ENCODE results near the gene TNRC6A. TPM values are rescaled to one million over a fixed set of nuclear protein-coding genes. Genes with fewer than 3 reads are reported as not detected.
"Not testable (repeated sequence)": the region's sequence is repeated elsewhere in the genome, so short reads cannot be mapped to it uniquely, and the experiment has no call there.

TNRC6A gene
- polyA plus RNA-seq (2013, experiment 1 of 2; ENCODE audit: insufficient read length): 28.5 TPM
- polyA plus RNA-seq (2013, experiment 2 of 2; ENCODE audit: insufficient read length): 26.0 TPM

- peak; percentile 91 for DNase-seq
Measured at GRCh38 chr16:24729243-24729950, at the start of gene TNRC6A. Gene TNRC6A, plus strand, starts transcription at chr16:24729651. Its CDS starts 191 bp downstream, at chr16:24729842.

DNA sequence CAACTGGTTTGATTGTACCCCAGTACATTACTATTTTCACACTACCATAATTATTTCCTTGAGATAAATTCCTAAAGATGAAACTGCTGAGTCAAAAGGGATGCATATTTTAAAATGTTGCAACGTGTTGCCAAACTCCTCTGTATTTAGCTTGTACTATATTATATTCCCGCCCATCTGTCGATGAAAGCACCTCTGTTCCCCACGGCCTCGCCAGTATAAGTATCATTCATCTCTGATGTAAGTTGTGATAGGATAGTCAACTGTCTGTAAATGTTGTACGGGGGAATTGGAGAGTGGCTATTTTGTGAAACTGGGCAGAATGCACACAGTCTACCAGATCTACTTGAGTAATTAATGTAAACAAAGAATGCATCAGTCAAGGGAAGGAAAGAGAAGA lies 47.7 kb upstream of the TNRC6A start:
- DNase-seq: peak; percentile 29

GRCh38 chr16:24683250-24683649 lies 46.2 kb upstream of the TNRC6A start:
- DNase-seq: no peak

DNA sequence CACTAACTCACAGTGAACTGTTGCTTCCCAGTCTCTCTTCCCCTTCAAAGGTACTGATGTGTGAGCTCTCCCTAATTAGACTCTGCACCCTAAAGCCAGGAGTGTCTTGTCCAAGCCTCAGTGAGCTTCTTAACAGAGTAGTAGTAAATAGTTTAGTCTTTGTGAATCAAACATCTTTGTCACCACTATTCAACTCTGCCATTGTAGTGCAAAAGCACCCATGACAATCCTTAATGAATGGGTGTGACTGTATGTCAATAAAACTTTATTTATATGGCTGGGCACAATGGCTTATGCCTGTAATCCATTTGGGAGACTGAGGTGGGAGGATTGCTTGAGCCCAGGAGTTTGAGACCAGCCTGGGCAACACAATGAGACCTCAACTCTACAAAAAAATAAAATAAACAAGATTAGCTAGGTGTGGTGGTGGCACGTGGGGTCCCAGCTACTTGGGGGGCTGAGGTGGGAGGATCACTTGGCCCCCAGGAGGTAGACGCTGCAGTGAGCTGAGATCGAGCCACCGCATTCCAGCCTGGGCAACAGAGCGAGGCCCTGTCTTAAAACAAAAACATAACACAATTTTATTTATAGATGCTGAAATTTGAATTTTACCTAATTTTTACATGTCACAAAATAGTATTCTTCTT lies 45.5 kb upstream of the TNRC6A start:
- DNase-seq: no peak

DNA sequence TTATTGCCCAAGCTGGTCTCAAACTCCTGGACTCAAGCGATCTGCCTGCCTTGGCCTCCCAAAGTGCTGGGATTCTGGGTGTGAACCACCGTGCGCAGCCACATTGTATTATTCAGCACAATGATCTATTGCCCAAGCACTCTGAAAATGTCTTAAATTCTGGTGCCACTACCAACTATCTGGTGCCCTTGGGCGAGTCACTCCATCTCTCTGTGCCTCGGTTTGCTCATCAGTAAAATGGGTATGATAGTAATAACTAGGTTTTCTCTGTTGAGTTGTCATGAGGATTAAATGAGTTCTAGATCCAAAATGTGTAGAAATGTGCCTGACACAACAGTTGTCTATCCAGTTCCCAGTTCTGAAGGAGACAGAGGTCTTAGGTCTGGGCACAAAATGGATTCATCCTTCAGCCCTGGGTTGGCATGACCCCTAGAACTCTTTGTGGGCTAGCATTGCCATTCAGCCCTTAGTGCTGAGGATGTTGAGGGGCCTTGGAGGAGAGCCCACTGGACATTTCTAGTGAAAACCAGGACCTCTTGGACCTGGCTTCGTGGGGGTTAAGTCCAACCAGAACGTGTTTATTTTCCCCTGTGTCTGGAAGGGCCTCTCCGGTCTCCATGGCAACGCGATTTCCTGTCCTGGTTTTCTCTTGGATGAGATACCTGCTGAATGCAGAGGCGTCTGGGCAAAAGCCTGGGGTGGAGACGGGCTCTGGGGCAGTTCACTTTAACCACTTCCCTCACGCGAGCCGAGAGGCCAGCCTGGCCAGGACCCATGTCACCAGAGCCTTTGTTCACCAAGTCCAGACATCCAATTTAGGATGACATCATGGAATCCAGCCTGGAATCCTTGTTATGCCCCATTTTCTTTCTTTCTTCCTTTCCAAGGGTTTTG lies 43.7 kb upstream of the TNRC6A start:
- peak; percentile 79 for DNase-seq

GRCh38 chr16:24686678-24687077 lies 42.8 kb upstream of the TNRC6A start:
- no peak for DNase-seq

DNA sequence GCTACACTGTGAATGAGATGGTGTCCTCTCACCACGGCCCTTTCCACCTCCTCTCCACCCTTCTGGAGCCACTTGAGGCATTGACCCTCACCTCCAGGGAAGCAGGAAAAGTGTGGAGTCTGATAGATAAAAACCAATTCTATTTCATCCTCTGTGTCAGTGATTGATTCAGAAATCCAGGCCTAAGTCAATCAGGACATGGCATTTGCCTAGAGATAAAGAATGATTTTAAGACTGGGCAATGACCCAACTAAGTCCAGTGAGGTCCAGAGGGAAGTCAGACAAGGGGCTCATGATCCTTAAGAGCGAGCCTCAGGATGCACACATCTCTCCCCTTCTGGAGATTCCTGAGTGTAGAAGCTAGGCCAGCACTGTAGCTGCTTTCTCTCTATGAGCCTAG lies 41.1 kb upstream of the TNRC6A start:
- no peak for DNase-seq

DNA sequence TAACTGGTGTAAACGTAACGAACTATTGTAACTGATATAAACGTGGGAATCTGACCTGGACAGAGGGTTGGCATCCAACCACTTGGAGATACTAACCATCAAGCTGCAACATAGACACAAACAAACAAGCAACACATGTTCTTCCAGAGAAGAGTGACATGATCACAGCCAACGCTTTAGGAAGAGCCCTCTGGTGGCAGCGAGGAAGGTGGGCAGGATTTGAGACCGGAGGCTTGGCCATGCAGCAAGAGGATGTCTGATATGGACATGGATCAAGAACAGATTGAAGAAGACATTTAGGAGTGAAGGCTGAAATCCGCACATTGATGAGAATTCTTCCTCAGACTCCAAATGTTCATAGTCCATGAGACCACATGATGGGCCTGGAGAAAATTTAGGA lies 40.3 kb upstream of the TNRC6A start:
- DNase-seq: peak; percentile 61

DNA sequence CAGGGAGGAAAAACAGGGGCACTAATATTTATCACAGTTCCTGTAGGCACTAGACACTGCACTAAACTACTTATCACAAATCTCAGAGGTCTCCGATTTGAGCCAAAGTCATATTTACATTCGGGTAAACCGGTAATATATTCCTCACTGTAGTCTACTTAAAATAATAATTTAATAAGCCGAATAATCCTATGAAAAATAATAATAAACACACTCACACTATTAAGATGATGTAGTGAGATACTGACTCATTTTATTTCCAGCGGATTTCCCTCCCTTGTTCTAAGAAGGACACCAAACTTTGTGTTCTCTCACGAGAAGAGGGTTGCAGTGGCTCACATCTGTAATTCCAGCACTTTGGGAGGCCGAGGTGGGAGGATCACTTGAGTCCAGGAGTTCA lies 36.6 kb upstream of the TNRC6A start:
- DNase-seq: no peak

GRCh38 chr16:24694931-24695330 lies 34.5 kb upstream of the TNRC6A start:
- DNase-seq: no peak

GRCh38 chr16:24696699-24697098 lies 32.8 kb upstream of the TNRC6A start:
- no peak for DNase-seq

DNA sequence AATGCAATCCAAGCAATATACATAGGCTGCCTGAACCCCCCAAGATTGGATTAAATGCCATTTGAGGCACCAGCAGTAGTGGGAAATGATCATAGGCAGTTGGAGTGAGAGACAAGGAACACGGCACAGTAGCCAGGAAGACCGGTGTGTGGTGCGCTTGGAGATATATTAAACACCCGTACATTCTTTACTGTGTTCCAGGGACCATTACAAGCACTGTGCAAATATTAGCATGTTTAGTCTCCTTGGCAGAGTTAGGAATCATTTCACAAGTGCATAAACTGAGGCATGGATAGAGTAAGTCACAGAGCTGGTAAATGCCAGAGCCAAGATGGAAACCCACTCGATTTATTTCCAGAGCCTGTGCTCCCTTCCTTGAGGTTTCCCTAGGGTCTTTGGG lies 31.1 kb upstream of the TNRC6A start:
- no peak for DNase-seq

DNA sequence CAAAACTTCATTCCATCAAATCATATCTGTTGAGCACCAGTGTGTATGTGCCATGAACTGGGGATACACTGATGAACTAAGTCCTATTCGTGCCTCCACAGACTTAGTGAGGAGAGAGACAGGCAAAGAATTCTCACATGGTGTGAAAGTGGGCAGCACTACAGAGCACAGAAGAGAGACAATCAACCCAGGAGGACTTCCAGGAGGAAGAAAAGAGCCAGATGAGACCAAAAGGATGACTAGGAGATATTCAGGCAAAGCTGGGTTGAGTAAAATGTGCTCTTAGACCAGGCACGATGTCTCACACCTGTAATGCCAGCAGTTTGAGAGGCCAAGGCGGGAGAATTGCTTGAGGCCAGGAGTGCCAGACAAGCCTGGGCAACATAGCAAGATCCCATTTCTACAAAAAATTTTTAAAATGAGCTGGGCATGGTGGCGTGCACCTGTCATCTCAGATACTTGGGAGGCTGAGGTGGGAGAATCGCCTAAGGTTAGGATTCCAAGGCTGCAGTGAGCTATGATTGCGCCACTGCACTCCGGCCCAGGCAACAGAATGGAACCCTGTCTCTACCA lies 30.2 kb upstream of the TNRC6A start:
- no peak for DNase-seq

DNA sequence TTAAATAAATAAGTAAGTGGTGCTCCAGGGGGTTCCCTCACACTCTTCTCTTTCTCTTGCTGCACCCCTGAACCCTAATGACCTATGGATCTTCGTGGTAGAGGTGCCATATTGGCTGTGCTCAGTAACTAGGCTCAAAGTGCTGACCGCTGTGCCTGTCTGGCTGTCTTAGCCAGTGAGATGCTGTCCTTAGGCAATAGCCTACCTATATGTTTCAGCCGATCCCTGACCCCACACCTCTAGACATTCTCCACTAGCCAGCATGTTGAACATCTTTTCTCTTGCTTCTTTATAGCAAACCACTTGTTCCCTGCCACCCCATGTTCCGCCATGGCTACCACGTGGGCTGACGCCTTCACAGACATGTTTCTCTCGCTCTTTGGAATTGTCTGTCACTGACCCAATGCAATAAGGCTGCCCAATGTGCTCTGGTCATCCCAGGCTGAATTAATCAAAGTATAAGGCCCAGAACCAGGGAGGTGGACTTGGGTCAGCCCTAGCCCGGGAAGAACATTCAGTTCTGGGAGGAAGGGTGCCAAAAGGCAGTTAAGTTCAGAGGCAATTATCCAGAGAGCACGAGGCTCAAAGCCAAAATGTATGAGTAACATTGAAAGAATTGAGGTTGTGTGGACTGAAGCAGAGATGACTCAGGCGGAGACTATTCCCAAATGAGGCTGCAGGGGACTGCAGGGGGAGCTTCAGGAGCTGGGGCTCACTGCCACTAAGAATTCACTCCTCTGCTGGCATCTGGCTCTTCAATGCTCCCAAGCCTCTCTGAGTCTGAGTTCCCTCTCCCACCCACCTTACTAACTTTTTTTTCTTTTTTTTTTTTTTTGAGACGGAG lies 28.7 kb upstream of the TNRC6A start:
- DNase-seq: peak; percentile 99

DNA sequence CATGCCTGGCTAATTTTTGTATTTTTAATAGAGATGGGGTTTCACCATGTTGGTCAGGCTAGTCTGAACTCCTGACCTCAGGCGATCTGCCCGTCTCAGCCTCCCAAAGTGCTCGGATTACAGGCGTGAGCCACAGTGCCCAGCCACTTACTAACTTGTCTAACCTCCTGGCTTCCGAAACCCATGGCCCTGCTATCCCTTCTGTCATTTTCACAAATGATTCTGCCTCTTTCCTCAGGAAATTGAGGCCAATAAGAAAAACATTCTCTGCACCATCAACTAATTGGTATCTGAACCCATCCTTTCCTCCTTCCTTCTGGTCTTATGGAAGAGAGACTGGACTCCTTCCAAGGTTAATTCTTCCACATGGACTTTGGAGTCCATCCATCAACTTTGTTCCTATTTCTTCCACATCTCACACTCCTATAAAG lies 27.9 kb upstream of the TNRC6A start:
- peak; percentile 63 for DNase-seq

DNA sequence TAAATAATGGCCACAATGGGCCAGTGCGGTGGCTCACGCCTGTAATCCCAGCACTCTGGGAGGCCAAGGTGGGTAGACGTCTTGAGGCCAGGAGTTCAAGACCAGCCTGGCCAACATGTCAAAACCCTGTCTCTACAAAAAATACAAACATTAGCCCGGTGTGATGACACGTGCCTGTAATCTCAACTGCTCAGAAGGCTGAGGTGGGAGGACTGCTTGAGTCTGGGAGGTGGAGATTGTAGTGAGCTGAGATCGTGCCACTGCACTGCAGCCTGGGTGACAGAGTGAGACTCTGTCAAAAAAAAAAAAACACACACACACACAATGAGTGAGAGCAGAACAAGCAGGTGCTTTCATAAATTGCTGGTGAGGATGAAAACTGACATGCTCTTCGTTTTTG lies 21.7 kb upstream of the TNRC6A start:
- DNase-seq: not testable (repeated sequence)

- no peak for DNase-seq
Measured at GRCh38 chr16:24713379-24713778, 16.1 kb upstream of the TNRC6A start.

DNA sequence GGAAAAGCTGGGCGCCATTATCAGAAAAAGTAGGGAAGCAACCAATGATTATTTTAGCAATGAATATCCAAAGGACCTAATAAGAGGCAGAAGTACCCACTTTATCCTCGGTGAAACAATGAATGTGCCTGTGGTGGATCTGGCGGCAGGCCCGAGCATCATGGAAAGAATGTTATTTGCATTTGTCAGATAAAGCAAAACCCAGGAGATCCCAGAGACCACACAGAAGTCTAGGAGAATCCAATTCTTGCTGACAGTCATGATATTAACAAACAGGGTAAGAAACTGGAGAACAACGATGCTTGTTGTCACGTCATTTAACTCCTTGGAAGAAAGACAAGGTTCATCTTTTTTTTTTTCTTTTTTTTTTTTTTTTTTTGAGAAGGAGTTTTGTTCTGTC lies 12.0 kb upstream of the TNRC6A start:
- peak; percentile 60 for DNase-seq

DNA sequence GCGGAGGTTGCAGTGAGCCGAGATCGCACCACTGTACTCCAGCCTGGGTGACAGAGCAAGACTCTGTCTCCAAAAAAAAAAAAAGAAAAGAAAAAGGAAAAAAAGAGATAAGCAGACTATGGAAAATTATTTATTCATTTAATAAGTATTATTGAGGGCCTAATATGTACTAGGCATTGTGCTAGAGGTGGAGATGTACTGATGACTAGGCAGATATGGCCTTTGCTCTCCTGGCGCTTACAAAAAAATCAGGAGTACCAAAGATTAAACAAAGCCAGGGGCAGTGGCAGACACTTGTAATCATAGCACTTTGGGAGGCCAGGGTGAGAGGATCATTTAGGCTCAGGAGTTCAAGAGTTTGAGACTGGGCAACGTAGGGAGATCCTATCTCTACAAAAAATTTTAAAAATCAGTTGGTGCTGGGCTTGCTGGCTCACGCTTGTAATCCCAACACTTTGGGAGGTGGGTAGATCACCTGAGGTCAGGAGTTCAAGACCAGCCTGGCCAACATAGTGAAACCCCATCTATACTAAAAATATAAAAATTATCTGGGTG lies 10.4 kb upstream of the TNRC6A start:
- DNase-seq: no peak

DNA sequence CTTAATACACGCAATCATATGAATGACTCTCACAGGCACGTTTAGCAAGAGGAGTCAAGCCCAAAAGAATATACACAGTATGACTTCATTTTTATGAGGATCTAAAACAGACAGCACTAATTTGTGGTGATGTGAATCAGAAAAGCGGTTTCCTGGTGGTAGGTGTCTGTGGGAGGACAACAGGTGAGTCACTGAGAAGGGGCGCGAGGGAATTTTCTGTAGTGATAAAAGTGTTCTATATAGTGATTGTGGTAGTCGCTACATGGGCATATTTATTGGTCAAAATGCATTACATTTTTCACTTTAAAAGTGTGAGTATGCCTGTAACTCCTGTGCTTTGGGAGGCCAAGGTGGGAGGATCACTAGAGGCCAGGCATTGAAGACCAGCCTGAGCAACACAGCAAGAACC lies 7.6 kb upstream of the TNRC6A start:
- no peak for DNase-seq

- DNase-seq: peak; percentile 47
Measured at GRCh38 chr16:24723663-24724062, 5.8 kb upstream of the TNRC6A start.
